Upper lobe of left lung (tissue), 6 donors: ENCODE results near the gene VWA1. TPM values are rescaled to one million over a fixed set of nuclear protein-coding genes. Genes with fewer than 3 reads are reported as not detected.
"Not testable (repeated sequence)": the region's sequence is repeated elsewhere in the genome, so short reads cannot be mapped to it uniquely, and the experiment has no call there.

Experiments
- ATAC-seq, 2 donors: fragments of 200-7000 bp; cut with Tn5 transposase; one replicate each; pipeline ENCODE4 v1.9.1; 2022; ENCODE audit warnings: mild to moderate bottlenecking in 2 of 2, moderate library complexity in 2 of 2; ENCODE audit not compliant: low FRiP score in 2 of 2
- DNase-seq, 2 donors: peaks; one replicate each; pipeline ENCODE4 v3.0.0-alpha.2; 2019 to 2020
- H3K27ac ChIP-seq, 4 donors: fragments of 200-600 bp; sonication (generic); one replicate each; pipeline ENCODE4 v1.5.1; 2016 to 2019
- H3K27me3 ChIP-seq, 4 donors: fragments of 200-600 bp; sonication (generic); one replicate each; pipeline ENCODE4 v1.5.1; 2017 to 2019
- H3K36me3 ChIP-seq, 4 donors: fragments of 200-600 bp; sonication (generic); one replicate each; pipeline ENCODE4 v1.5.1; 2016 to 2019
- H3K4me1 ChIP-seq, 4 donors: fragments of 200-600 bp; sonication (generic); one replicate each; pipeline ENCODE4 v1.5.1; 2018 to 2019
- H3K4me3 ChIP-seq, 4 donors: fragments of 200-600 bp; sonication (generic); one replicate each; pipeline ENCODE4 v1.5.1; 2017 to 2019; ENCODE audit warnings: mild to moderate bottlenecking in 2 of 4, moderate library complexity in 1 of 4
- H3K9me3 ChIP-seq, 4 donors: fragments of 200-600 bp; sonication (generic); one replicate each; pipeline ENCODE4 v1.5.1; 2018 to 2019
- EP300 ChIP-seq, 4 donors: sonication (generic); formaldehyde crosslinking; IDR thresholded peaks; one replicate each; pipeline ENCODE4 v1.5.1; 2017; ENCODE audit warnings: antibody characterized with exemption in 4 of 4, control low read depth in 2 of 4
- POLR2A ChIP-seq, 4 donors: fragments of 450-650 bp; IDR thresholded peaks; one replicate each; pipeline ENCODE4 v1.5.1; 2016 to 2017; ENCODE audit warnings: antibody characterized with exemption in 4 of 4, mild to moderate bottlenecking in 2 of 4
- POLR2AphosphoS5 ChIP-seq, 2 donors: sonication (generic); formaldehyde crosslinking; IDR thresholded peaks; one replicate each; pipeline ENCODE4 v1.5.1; 2017; ENCODE audit warnings: antibody characterized with exemption in 2 of 2
- WGBS, 2 donors: methylation state at CpG; one replicate each; pipeline ENCODE4 v1.1.5; 2017 to 2018; 5-methylcytosine and 5-hydroxymethylcytosine counted together
- total RNA-seq, 6 donors: library from RNA; depleted of rRNA in 4 of 6; stranded (reverse); fragments of >200 nt in 4 of 6; gene quantifications; one replicate each; pipeline versions ENCODE4 v1.1.0 to v1.2.1, GENCODE V29; 2016 to 2021
- TF ChIP-seq, protein P1 (sequence below), 6 experiments: fragments of 450-650 bp in 4 of 6; fragments of 200-600 bp in 2 of 6; sonication (generic) in 2 of 6; IDR thresholded peaks; one replicate each; pipeline ENCODE4 v1.5.1; 2016 to 2019; ENCODE audit warnings: antibody characterized with exemption in 6 of 6
- donor health status: DM: no; HTN: no; CAD: no; lungs with moderate emphysema.
- donor health status: DM: no; HTN: yes; CAD: no; lungs with severe emphysema.

Gene VWA1
- total RNA-seq, 6 donors from 2014 or later: 41.8 to 108 (median 62.5) TPM

DNA sequence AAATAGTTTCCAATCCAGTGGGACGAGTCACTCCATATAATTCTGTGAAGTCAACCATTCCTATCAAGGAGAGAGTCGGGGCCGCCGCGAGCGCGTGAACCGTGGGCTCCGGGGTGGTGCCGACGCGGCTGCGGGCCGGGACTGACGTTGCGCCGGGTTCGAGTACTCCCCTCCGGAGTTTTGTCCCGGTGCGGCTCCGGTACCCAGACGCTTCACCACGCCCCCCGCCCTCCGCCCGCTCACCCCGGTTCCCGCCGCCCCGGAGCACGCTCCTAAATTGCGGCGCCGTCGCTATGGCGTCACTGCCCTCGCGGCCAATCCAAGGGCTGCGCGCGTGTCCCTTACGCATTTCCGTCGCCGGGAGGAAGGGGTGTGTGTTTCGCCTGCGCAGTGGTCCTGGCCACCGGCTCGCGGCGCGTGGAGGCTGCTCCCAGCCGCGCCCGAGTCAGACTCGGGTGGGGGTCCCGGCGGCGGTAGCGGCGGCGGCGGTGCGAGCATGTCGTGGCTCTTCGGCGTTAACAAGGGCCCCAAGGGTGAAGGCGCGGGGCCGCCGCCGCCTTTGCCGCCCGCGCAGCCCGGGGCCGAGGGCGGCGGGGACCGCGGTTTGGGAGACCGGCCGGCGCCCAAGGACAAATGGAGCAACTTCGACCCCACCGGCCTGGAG lies 36.0 kb downstream of the VWA1 start, which contains the start of gene ATAD3B:
Gene ATAD3B (plus strand): TSS at position 377 of the 664 bp plus-strand sequence. CDS start 120 bp downstream, at position 497.
- peaks cover 20 to 27% (median 21%) of the 10 kb centered on the region in 4 donors for H3K4me1 ChIP-seq
- ATAC-seq (peak; percentile 91 to 98), DNase-seq (peak; percentile 93 to 99)
- TF ChIP-seq POLR2AphosphoS5 (IDR thresholded peaks at IDR 0.05) (peak; percentile 84 to 90), EP300 (IDR thresholded peaks at IDR 0.05) (no peak), POLR2A (IDR thresholded peaks at IDR 0.05) (peak in 2 of 4 donors; percentile 37 to 64)
- TF ChIP-seq, protein P1, sequence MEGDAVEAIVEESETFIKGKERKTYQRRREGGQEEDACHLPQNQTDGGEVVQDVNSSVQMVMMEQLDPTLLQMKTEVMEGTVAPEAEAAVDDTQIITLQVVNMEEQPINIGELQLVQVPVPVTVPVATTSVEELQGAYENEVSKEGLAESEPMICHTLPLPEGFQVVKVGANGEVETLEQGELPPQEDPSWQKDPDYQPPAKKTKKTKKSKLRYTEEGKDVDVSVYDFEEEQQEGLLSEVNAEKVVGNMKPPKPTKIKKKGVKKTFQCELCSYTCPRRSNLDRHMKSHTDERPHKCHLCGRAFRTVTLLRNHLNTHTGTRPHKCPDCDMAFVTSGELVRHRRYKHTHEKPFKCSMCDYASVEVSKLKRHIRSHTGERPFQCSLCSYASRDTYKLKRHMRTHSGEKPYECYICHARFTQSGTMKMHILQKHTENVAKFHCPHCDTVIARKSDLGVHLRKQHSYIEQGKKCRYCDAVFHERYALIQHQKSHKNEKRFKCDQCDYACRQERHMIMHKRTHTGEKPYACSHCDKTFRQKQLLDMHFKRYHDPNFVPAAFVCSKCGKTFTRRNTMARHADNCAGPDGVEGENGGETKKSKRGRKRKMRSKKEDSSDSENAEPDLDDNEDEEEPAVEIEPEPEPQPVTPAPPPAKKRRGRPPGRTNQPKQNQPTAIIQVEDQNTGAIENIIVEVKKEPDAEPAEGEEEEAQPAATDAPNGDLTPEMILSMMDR (IDR thresholded peaks at IDR 0.05): peak in 2 of 6 experiments; percentile 19 to 34
- H3K36me3 ChIP-seq: no peaks in the 10 kb centered on the region
- no peaks in the 10 kb centered on the region for H3K27me3 ChIP-seq
- 0 to 1% methylated on average over 6 to 41 of the region's 87 CpGs for WGBS, 2 donors
- H3K4me3 ChIP-seq: peak within 1 kb of the TSS; percentile 75 to 92 (median 84)
- peak within 1 kb of the TSS; percentile 73 to 86 (median 80) for H3K27ac ChIP-seq
- H3K9me3 ChIP-seq: no peaks in the 10 kb centered on the region

DNA sequence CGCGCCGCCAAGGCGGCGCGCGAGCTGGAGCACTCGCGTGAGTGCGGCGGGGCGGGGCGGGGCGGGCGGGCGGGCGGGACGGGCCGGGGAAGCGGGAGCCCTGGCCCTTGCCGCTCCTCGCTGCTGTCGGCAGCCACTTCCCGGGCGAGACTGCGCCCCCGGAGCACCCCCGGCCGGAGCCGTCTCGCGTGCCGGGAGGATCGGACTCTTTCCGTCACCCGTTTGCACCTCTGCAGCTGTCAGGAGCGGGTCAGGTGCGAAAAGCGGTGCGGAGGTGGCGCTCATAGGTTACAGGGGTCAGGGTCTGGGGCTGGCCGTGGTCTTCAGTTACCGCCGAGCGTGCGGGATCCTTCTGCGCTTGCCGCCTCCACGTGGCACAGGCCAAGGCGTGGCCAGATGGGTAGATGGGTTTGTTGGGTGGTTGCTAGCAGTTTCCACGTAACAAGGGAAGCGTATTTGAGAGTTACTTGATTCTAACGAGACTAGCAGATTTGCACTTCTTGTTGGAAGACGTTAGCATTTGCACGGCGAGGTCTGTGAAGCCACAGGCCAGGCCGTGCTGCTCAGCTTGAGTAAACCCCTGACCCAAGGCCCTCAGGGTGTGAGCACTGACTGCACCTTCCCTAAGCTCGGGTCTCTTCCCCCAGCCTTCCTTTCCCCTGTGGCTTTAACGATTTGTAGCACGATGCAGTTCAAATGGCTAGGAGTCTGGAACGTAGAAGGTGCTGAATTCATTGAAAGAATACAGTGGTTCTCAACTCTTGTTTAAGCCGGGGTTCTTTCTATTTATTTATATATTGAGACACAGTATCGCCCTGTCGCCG lies 36.8 kb downstream of the VWA1 start:
- Histone ChIP-seq H3K4me1 (peaks cover 20 to 27% (median 21%) of the 10 kb centered on the region in 4 donors), H3K4me3 (peak overlapping the region; percentile 75 to 92 (median 84)), H3K27ac (peak overlapping the region; percentile 73 to 86 (median 80))
- not testable (repeated sequence) for H3K9me3 ChIP-seq, H3K27me3 ChIP-seq, DNase-seq, H3K36me3 ChIP-seq
- peak in 1 of 2 donors; percentile 47 for ATAC-seq
- WGBS, 2 donors: 6 to 15% methylated on average over 12 to 18 of the region's 65 CpGs

DNA sequence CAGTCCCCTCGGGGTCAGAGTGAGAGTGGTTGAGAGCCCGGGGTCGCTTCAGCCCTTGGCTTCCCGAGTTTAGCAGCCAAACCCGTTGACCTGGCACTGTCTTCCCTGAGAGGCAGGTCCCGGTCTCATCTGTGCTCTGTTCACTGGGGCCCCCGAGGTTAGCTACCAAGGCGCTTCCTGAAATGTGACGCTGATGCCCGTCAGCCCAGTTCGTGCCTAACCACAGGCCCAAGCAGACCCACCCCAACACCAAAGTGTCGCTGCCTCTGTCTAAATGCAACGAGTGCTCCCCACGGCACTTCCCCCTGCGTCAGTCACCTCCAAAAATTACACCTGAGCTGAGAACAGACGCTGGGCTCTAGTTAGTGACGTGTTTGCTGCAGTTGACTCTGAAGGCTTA lies 40.5 kb downstream of the VWA1 start:
- Histone ChIP-seq H3K36me3 (peaks cover 11 to 37% (median 26%) of the 10 kb centered on the region in 4 donors), H3K4me1 (peaks cover 13 to 20% (median 15%) of the 10 kb centered on the region in 4 donors)
- H3K27me3 ChIP-seq, H3K4me3 ChIP-seq, DNase-seq, H3K9me3 ChIP-seq, ATAC-seq, H3K27ac ChIP-seq: not testable (repeated sequence)
- 100% methylated on average over 1 of the region's 17 CpGs; no CpG with 5 or more reads in 1 of the 2 donors for WGBS, 2 donors

DNA sequence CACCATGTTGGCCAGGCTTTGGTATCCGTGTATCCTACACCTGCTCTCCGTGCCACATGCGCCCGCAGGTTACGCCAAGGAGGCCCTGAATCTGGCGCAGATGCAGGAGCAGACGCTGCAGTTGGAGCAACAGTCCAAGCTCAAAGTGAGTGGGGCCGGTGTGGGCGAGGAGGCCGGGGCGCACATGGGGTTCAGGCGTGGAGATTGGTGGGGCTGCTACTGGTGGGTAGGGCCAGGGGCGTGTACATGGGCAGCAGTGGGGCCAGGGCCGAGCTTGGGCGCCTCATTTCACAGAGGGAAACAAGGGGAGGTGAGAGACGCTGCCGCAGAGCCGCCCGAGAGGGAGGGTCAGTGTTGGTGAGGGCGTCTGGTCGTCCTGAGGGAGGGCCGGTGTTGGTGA lies 41.7 kb downstream of the VWA1 start:
- no peak overlapping the region for H3K4me3 ChIP-seq
- WGBS, 2 donors: 93 to 97% methylated on average over 21 to 22 of the region's 22 CpGs
- no peak overlapping the region for H3K27ac ChIP-seq
- peaks cover 11 to 17% (median 14%) of the 10 kb centered on the region in 4 donors for H3K4me1 ChIP-seq
- no peak for DNase-seq
- H3K27me3 ChIP-seq: no peaks in the 10 kb centered on the region
- no peak for ATAC-seq
- H3K9me3 ChIP-seq: no peaks in the 10 kb centered on the region
- TF ChIP-seq EP300 (IDR thresholded peaks at IDR 0.05) (no peak), POLR2A (IDR thresholded peaks at IDR 0.05) (no peak), POLR2AphosphoS5 (IDR thresholded peaks at IDR 0.05) (no peak)
- TF ChIP-seq, protein P1 (IDR thresholded peaks at IDR 0.05): no peak
- peaks cover 11 to 43% (median 30%) of the 10 kb centered on the region in 4 donors for H3K36me3 ChIP-seq

DNA sequence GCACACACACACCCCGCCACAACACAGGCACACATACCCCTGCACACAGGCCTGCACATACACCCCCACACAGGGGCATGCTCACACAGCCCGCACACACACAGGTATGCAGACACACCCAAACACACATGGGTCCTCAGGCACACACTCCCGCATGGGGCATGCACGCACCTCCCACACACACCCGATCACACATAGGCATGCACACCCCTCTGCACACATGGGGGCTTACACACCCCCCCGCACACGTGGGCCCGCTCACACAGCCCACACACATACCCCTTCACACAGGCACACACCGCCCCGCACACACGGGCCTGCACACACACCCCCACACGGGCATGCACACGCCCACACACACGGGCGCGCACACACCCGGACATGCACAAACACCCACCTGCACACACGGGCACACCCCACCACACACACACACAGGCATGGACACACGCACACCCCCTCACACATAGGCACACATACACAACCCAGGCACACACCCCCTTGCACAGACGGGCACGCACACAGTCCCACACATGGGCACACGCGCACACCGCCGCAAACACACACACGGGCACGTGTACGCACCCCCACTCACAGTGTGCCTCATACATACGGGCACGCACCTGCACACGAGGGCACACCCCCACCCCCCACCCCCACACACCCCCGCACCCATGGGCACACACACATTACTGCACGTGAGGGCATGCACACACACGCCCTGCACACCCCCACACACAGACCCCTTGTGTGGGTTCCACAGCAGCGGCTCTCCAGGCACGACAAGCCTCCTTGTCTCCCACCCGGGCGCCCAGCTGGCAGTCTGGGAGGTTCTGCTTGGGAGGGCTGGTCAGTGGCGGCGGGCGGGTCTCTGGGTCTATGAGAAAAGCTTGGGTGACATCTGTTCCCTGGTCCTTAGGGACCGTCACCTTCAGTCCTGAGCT lies 44.3 kb downstream of the VWA1 start:
- DNase-seq: no peak
- 96% methylated on average over 24 to 25 of the region's 42 CpGs for WGBS, 2 donors
- no peaks in the 10 kb centered on the region for H3K9me3 ChIP-seq
- H3K27me3 ChIP-seq: no peaks in the 10 kb centered on the region
- no peak overlapping the region for H3K4me3 ChIP-seq
- peaks cover 18 to 68% (median 52%) of the 10 kb centered on the region in 4 donors for H3K36me3 ChIP-seq
- H3K27ac ChIP-seq: no peak overlapping the region
- peak in 1 of 2 donors; percentile 38 for ATAC-seq
- TF ChIP-seq POLR2A (IDR thresholded peaks at IDR 0.05): no peak
- TF ChIP-seq POLR2AphosphoS5 (IDR thresholded peaks at IDR 0.05): no peak
- no peak for TF ChIP-seq EP300 (IDR thresholded peaks at IDR 0.05)
- TF ChIP-seq, protein P1 (IDR thresholded peaks at IDR 0.05): no peak
- H3K4me1 ChIP-seq: no peaks in the 10 kb centered on the region

DNA sequence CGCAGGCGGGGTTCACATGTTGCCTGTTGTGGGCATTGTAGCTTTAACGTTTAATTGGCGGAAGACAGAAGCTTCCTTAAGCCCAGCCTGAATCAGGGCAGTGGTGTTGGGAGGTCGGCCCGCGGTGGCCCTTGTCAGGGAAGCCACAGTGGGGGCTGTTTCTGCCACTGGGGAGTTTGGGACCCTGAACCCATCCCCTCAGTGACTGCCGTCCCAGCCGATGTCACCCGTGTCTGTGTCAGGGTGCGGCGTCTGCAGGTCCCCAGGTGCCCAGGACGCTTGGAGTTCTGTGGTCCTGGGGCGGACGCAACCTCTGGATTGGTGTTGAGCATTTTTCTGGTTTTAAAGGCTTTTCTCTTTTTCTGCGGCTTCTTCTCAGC lies 45.0 kb downstream of the VWA1 start:
- ATAC-seq, H3K9me3 ChIP-seq, H3K27ac ChIP-seq, DNase-seq, H3K4me1 ChIP-seq, H3K4me3 ChIP-seq, H3K27me3 ChIP-seq: not testable (repeated sequence)
- 91 to 95% methylated on average over 9 to 11 of the region's 16 CpGs for WGBS, 2 donors
- H3K36me3 ChIP-seq: peaks cover 18 to 73% (median 56%) of the 10 kb centered on the region in 4 donors

DNA sequence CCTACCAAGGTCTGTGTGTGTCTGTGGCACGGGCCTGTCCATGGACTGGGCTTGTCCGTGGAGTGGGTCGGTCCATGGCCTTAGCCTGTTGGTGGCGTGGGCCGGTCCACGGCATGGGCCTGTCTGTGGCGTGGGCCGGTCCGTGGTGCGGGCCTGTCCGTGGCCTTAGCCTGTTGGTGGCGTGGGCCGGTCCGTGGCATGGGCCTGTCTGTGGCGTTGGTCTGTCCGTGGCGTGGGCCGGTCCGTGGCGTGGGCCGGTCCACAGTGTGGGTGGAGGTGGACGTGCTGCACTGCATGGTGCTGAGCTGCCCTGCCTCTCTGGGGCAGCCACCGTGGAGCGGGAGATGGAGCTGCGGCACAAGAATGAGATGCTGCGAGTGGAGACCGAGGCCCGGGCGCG lies 46.3 kb downstream of the VWA1 start:
- not testable (repeated sequence) for H3K9me3 ChIP-seq, H3K4me1 ChIP-seq, ATAC-seq, H3K4me3 ChIP-seq, H3K27ac ChIP-seq, H3K27me3 ChIP-seq
- WGBS, 2 donors: 95 to 96% methylated on average over 9 to 24 of the region's 30 CpGs
- H3K36me3 ChIP-seq: peaks cover 18 to 83% (median 64%) of the 10 kb centered on the region in 4 donors
- peak in 1 of 2 donors; percentile 84 for DNase-seq
